ENCODE data around the gene MCMBP.
"Not testable (repeated sequence)": the region's sequence is repeated elsewhere in the genome, so short reads cannot be mapped to it uniquely, and the experiment has no call there.

The MCMBP gene

DNA sequence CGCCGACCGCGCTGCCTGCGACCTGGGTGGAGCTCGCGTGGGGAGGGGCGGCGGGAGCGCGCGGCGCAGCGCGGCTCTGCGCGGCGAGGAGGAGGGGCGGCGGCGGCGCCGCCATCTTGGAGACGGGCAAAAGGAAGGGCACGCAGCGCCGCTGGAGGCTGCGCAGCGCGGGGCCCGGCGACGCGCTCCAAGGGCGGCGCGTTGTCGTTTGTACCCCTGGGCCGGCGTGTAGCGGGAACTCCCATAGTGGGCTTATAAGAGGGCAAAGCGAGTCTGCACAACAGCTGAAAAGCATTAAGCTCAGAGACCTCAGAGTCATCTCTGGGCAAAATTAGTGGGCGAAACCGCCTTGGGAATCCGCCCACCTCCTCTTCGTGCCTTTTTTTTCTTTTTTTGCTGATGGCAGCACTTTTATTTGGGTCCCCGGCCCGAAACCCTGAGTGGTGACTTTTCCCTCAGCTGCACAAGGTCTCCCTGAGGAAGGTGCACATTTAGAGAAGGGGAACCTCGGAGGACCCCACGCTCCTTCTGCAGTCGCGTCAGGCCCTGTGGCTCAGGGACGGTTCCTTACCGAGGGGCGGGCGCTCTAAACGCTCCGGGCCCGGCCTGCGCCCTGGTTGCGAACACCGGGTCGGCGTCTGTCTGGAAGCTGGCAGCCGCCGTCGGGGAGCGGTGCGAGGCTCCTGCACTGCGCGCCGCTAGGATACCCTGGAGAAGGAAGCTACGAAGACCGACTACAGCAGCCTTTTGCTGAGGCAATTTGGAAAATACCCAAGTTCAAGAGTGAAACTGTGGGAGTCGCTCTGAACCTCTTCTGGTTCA, 428 bp upstream of the MCMBP start:
- peak; percentile 85 to 86 for DNase-seq

GRCh38 chr10:119871881-119872609, 598 bp downstream of the MCMBP start:
- DNase-seq, result peak; percentile 48 to 52

DNA sequence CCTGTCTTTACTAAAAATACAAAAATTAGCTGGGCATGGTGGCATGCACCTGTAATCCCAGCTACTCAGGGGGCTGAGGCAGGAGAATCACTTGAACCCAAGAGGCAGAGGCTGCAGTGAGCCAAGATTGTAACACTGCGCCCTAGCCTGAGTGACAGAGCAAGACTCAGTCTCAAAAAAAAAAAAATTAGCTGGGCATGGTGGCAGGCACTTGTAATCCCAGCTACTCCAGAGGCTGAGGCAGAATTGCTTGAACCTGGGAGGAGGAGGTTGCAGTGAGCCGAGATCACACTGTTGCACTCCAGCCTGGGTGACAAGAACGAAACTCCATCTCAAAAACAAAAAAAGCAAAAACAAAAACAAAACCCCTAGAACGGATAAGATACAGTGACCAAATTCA, 3.2 kb downstream of the MCMBP start:
- DNase-seq, result not testable (repeated sequence)

GRCh38 chr10:119867317-119867716, 5.3 kb downstream of the MCMBP start:
- DNase-seq, result no peak

DNA sequence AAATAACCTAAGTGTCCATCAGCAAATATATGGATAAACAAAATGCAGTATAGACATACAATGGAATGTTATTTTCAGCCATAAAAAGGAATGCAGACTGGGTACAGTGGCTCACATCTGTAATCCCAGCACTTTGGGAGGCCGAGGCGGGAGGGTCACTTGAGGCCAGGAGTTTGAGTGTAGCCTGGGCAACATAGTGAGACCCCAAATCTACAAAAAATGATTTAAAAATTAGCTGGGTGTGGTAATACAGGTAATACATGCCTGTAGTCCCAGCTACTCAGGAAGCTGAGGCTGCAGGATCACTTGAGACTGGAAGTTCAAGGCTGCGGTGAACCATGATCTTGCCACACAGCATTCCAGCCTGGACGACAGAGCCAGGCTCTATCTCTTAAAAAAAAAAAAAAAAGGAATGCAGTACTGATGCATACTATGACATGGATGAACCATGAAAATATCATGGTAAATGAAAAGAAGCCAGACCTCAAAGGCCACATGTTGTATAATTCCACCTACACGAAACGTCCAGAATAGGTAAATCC, 6.9 kb downstream of the MCMBP start:
- no peak for DNase-seq

- DNase-seq, result no peak
These were observed 8.6 kb downstream of the MCMBP start for GRCh38 chr10:119863951-119864565.

DNA sequence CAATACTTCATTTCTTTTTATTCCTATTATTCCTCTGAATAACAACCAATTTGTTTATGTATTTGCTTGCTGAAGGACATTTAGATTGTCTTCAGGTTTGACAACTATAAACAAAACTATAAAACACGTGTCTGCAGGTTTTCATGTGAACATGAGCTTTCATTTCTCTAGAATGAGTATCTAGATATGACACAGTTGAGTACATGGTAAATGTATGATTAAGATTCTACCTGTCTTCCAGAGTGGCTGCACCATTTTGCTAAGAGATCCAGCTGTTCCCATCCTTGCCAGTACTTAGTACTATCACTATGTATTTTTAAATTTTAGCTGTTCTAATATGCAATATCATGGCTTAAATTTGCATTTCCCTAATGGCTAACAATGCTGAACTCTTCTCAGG, 10.1 kb downstream of the MCMBP start:
- no peak for DNase-seq

DNA sequence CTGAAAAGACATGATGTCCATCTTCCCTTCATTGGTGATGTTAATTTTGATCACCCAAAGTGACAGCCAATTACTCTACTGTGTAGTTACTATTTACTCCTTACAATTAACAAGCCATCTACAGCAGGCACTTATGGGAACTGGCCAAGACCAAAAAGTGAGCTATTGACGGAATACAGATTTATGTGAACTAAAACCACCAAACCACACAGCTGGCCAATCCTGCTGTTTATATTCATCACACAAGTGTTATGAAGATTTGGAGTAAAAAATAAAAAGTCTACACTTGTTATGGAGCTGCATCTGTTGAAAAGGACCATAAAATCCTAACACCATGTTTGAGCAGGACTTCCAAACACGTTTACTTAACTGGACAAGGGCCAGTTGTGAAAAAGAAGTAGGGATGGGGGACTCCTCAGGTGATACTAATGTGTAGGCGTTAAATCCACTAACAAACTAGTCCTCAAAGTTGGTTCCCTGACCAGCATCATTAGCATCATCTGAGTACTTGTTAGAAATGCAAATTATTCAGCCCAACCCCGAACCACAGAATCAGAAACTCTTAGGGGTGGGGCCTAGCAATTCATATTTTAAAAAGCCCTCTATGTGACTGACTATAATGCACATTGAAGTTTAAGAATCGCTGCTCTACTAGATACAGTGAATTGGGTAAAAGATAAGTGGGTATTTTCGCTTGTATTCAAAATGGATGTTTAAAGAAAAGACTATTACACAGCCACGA, 11.6 kb downstream of the MCMBP start:
- DNase-seq, result no peak

GRCh38 chr10:119859420-119860258, 13.0 kb downstream of the MCMBP start:
- DNase-seq, result no peak

GRCh38 chr10:119858063-119858462, 14.6 kb downstream of the MCMBP start:
- DNase-seq, result no peak

GRCh38 chr10:119853574-119853973, 19.1 kb downstream of the MCMBP start:
- DNase-seq, result no peak

DNA sequence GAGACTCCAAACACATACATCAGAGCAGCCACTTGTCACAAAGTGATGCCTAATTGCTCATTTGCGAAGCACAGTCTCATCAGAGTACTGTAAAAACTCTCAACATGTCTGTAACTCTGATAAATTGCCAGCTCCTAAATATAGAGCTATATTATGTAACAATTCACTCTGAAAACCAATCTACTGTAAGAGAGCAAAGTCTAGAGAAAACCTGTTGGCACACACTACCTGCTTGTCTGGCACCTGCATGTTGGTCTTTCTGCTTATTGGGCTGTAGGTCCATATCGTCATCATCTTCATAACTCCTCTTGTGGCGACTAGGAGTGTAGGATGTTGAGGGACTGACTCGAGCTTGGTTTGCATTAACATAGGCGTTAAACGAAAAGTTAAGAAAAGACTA, 19.8 kb downstream of the MCMBP start:
- no peak for DNase-seq

- no peak for DNase-seq
These were observed 20.4 kb downstream of the MCMBP start for GRCh38 chr10:119852277-119852676.

- DNase-seq, result no peak
These were observed 22.7 kb downstream of the MCMBP start for GRCh38 chr10:119849944-119850343.

DNA sequence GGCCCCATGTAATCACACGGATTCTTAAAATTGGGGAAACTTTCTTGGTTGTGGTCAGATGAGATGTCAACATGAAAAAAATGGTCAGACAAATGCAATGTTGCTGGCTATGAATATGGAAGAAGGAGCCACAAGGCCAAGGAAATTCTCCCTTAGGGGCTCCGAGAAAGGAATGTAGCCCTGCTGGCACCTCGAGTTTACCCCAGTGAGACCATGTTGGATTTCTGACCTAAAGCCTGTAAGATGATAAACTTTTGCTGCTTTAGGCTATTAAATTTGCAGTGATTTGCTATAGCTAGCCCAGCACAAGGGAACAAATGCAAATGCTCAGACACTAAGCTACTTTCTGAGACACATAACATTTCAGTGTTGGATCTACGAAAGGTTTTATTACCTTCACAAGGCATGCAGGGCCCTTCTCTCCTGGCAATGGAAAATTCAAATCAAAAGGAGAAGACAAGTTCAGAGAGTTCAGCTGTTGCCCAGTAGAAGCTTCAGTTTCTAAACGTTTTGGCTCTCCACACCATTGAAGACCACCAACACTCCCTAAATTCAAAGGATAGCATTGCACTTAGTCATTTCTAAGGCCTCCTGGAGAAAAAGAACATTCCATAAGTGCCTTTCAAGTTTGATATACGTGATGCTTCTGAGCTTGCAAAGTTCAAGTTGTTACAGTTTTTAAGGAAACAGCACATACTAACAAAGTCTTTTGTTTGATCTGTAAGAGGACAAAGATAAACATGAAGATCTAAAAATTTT, 23.4 kb downstream of the MCMBP start:
- DNase-seq, result no peak

GRCh38 chr10:119845656-119846055, 27.0 kb downstream of the MCMBP start:
- no peak for DNase-seq

DNA sequence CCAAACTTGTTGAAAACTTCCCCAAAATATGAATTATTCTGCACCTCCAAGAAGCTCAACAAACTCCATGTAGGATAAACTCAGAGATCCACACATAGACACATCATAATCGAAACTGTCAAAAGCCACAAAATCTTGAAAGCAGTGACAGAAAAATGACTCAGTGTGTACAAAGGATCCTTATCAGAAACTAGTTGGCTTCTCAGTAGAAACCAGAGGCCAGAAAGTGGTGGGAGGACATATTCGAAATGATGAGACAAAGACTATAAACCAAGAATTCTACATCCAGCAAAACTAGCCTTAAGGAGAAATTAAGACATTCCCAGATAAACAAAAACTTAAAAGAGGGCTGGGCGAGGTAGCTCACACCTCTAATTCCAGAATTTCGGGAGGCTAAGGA, 38.5 kb downstream of the MCMBP start:
- no peak for DNase-seq

DNA sequence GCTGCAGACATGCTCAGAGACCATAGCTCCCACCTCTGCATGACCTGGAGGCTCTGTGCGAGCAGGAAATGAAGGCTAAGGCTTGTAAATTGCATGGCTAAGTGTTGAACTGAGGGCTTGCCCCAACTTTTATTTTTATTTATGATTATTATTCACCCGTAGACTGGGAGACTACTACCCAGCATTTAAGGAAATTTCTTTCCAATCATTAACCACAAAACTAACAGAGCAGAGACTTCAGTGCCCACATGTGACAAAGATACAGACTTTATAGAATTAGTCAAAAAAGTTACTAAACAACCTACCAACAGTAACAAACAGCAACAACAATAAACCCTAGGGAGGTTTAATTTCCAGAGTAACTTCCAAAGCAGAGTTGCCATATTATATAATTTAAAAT, 39.7 kb downstream of the MCMBP start:
- DNase-seq, result no peak

DNA sequence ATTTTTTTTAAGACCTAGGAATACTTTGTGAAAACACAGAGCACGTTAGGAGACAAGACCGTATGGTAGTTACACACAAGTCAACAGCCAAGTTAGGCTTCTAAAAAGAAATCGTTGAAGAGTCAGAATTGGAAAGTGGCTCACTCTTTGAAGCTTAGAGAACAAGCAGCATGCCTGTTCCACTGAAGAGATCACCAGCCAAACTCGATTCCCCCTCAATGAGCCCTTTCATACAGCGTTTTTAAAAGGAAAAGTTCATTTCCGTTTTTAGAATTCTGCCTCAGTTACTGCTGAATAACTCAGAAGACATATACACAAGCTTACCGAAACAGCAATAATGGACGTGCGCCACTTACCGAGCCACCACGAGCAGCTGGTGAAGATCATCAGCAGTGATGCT, 41.0 kb downstream of the MCMBP start:
- DNase-seq, result no peak

DNA sequence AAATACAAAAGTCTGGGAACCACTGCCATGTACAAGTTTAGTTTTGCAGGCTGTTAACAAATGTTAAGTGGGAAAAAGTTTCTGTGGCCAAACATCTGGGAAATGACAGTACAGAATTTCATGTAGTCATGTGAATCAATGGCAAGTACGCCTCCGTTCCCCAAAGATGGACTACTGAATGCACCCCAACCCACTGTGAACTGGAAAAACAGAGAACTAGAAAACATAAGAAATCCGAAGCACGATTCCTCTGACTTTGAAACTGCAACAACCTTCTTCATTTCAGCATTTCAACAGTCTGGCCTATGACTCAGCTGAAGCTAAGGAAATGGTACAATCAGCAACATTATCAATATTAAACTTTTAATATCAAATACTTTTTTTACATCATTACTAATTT, 41.8 kb downstream of the MCMBP start:
- DNase-seq, result no peak

GRCh38 chr10:119829429-119829828, 43.2 kb downstream of the MCMBP start:
- DNase-seq, result no peak
